ENCODE measurements around the gene NUP62. TPM values are rescaled to one million over a fixed set of nuclear protein-coding genes. Genes with fewer than 3 reads are reported as not detected.

Gene NUP62
- polyA plus RNA-seq, 3 donors, result 15.0 to 22.3 (median 16.4) TPM

- no peak overlapping the region for H3K27ac ChIP-seq (ENCODE audit: low read depth, low read length)
- WGBS, 3 donors, result 81 to 89% (median 87%) methylated on average over 41 to 49 of the region's 49 CpGs
These were observed 66.7 kb downstream of the NUP62 start for GRCh38 chr19:49862391-49863253.

- 86 to 87% (median 87%) methylated on average over 58 to 60 of the region's 60 CpGs for WGBS, 3 donors
- H3K27ac ChIP-seq (ENCODE audit: low read depth, low read length), result no peak overlapping the region
These were observed 67.5 kb downstream of the NUP62 start for GRCh38 chr19:49861541-49862378.

GRCh38 chr19:49861107-49861506, 68.2 kb downstream of the NUP62 start:
- no peak overlapping the region for H3K27ac ChIP-seq (ENCODE audit: low read depth, low read length)
- 53 to 59% (median 55%) methylated on average over 12 to 13 of the region's 13 CpGs for WGBS, 3 donors

- 65 to 81% (median 79%) methylated on average over 17 of the region's 17 CpGs for WGBS, 3 donors
- no peak overlapping the region for H3K27ac ChIP-seq (ENCODE audit: low read depth, low read length)
These were observed 68.8 kb downstream of the NUP62 start for GRCh38 chr19:49860336-49861102.

GRCh38 chr19:49859682-49860335, 69.5 kb downstream of the NUP62 start:
- H3K27ac ChIP-seq (ENCODE audit: low read depth, low read length), result no peak overlapping the region
- 81 to 87% (median 84%) methylated on average over 22 of the region's 22 CpGs for WGBS, 3 donors

GRCh38 chr19:49858088-49858985, 71.0 kb downstream of the NUP62 start:
- 88 to 89% (median 88%) methylated on average over 36 to 37 of the region's 37 CpGs for WGBS, 3 donors
- no peak overlapping the region for H3K27ac ChIP-seq (ENCODE audit: low read depth, low read length)

- WGBS, 3 donors, result 82 to 87% (median 83%) methylated on average over 4 to 5 of the region's 5 CpGs
These were observed 71.5 kb downstream of the NUP62 start for GRCh38 chr19:49857838-49858087.

GRCh38 chr19:49857061-49857837, 72.1 kb downstream of the NUP62 start:
- 91 to 93% (median 91%) methylated on average over 23 to 26 of the region's 26 CpGs for WGBS, 3 donors
- no peak overlapping the region for H3K27ac ChIP-seq (ENCODE audit: low read depth, low read length)

More at GRCh38 chr19:49857838-49858087, 71.5 kb downstream of the NUP62 start:
- no peak overlapping the region for H3K27ac ChIP-seq (ENCODE audit: low read depth, low read length)

Other genes starting within 250 kb of the NUP62 start
- gene ADM5, start 239.9 kb downstream of the NUP62 start, polyA plus RNA-seq, result 1 to 10 TPM; 1.0 to 2.5 (median 1.0) TPM
- gene CPT1C, start 238.4 kb downstream of the NUP62 start, polyA plus RNA-seq, result 10 to 100 TPM in 1 of 3 donors, 1 to 10 TPM in 2; 1.8 to 12.1 (median 3.2) TPM
- 1 to 10 TPM in 2 of 3 donors, under 1 TPM in 1; 0.22 to 2.5 (median 1.1) TPM for gene TSKS, start 166.2 kb downstream of the NUP62 start, polyA plus RNA-seq
- 10 to 100 TPM; 49.3 to 82.4 (median 75.9) TPM for gene AP2A1, start 162.5 kb downstream of the NUP62 start, polyA plus RNA-seq
- 10 to 100 TPM; 19.3 to 21.8 (median 20.9) TPM for gene FUZ, start 116.2 kb downstream of the NUP62 start, polyA plus RNA-seq
- 10 to 100 TPM; 21.8 to 38.8 (median 22.4) TPM for gene MED25, start 111.2 kb downstream of the NUP62 start, polyA plus RNA-seq
- gene PTOV1, start 78.3 kb downstream of the NUP62 start, polyA plus RNA-seq, result 10 to 100 TPM; 69.1 to 76.8 (median 73.5) TPM
- 10 to 100 TPM; 29.7 to 50.9 (median 45.8) TPM for gene PNKP, start 61.9 kb downstream of the NUP62 start, polyA plus RNA-seq
- 10 to 100 TPM; 21.6 to 43.5 (median 41.7) TPM for gene AKT1S1, start 52.1 kb downstream of the NUP62 start, polyA plus RNA-seq
- gene TBC1D17, start 51.8 kb downstream of the NUP62 start, polyA plus RNA-seq, result 10 to 100 TPM; 35.7 to 46.6 (median 37.0) TPM
- gene IL4I1, start 32.6 kb downstream of the NUP62 start, polyA plus RNA-seq, result 1 to 10 TPM in 1 of 3 donors, under 1 TPM in 1, not detected in 1; 0.63 to 1.5 TPM
- gene ATF5, start 299 bp downstream of the NUP62 start, polyA plus RNA-seq, result 10 to 100 TPM; 37.0 to 77.0 (median 41.7) TPM
- gene SIGLEC11, start 31.7 kb upstream of the NUP62 start, polyA plus RNA-seq, result 1 to 10 TPM in 2 of 3 donors, under 1 TPM in 1; 0.35 to 3.2 (median 1.9) TPM
- gene VRK3, start 95.9 kb upstream of the NUP62 start, polyA plus RNA-seq, result 10 to 100 TPM; 20.0 to 25.9 (median 25.6) TPM
- gene ZNF473, start 96.5 kb upstream of the NUP62 start, polyA plus RNA-seq, result 1 to 10 TPM; 2.1 to 2.5 (median 2.4) TPM
- gene IZUMO2, start 233.8 kb upstream of the NUP62 start, polyA plus RNA-seq, result not detected

Data from adipose tissue (tissue), 3 donors.